Caki2 (cell line): ENCODE measurements around the gene FCGR3A. TPM values are rescaled to one million over a fixed set of nuclear protein-coding genes. Genes with fewer than 3 reads are reported as not detected.

Source experiments
- total RNA-seq: library from RNA; depleted of rRNA; stranded (reverse); fragments of >200 nt; shearing (Covaris generic); gene quantifications from 2 replicates; pipeline ENCODE4 v1.2.3, GENCODE V29; 2014; ENCODE audit warnings: low replicate concordance; rRNA removed

The FCGR3A gene
- total RNA-seq, 1 experiment from 2014 or later = not detected

Other genes with a start within 250 kb of the FCGR3A start
- 0.74 TPM in 1 of 2 replicates, not detected in the other for gene MPZ, start 239.8 kb downstream of the FCGR3A start, total RNA-seq
- 342 and 387 TPM in 2 replicates for gene SDHC, start 235.4 kb downstream of the FCGR3A start, total RNA-seq
- not detected in 2 replicates for gene CFAP126, start 181.9 kb downstream of the FCGR3A start, total RNA-seq
- gene FCGR2A, start 44.4 kb downstream of the FCGR3A start, total RNA-seq = 0.17 TPM in 1 of 2 replicates, not detected in the other
- 0.09 and 0.61 TPM in 2 replicates for gene HSPA6, start 25.3 kb downstream of the FCGR3A start, total RNA-seq
- gene FCGR3B, start 81.4 kb upstream of the FCGR3A start, total RNA-seq = not detected in 2 replicates
- not detected in 2 replicates for gene FCGR2B, start 113.3 kb upstream of the FCGR3A start, total RNA-seq
- gene FCRLA, start 157.4 kb upstream of the FCGR3A start, total RNA-seq = not detected in 2 replicates
- gene FCRLB, start 171.7 kb upstream of the FCGR3A start, total RNA-seq = 3.2 and 5.3 TPM in 2 replicates
- 20.4 and 36.9 TPM in 2 replicates for gene DUSP12, start 200.0 kb upstream of the FCGR3A start, total RNA-seq
- 10.8 and 13.5 TPM in 2 replicates for gene ATF6, start 216.5 kb upstream of the FCGR3A start, total RNA-seq